PC-9 (cell line): Measurements from ENCODE around the gene ENO2. TPM values are rescaled to one million over a fixed set of nuclear protein-coding genes. Genes with fewer than 3 reads are reported as not detected.
"Not testable (repeated sequence)": the region's sequence is repeated elsewhere in the genome, so short reads cannot be mapped to it uniquely, and the experiment has no call there.

Source experiments
- BruUV-seq: library from RNA; stranded (reverse); fragments of 400-500 nt; replicated peaks from 2 replicates; lab custom pipeline; 2021; lab: Mats Ljungman, UMichigan
- CTCF ChIA-PET: fragments of 300-600 bp; sonication (Branson Sonifier 250); formaldehyde crosslinking; loops from one replicate; lab custom pipeline; 2022; ENCODE audit warnings: antibody characterized with exemption; lab: Charles Lee
- POLR2A ChIA-PET: fragments of 300-600 bp; sonication (Branson Sonifier 250); formaldehyde crosslinking; loops from one replicate; lab custom pipeline; 2022; ENCODE audit warnings: antibody characterized with exemption; ENCODE audit not compliant: unreplicated experiment; lab: Charles Lee
- DNase-seq, 2 experiments: peaks; one replicate each; pipeline versions ENCODE4 v3.0.0 to v3.0.0-alpha.2; 2015 to 2022; ENCODE audit warnings: mixed read lengths in 1 of 2
- H2AFZ ChIP-seq: fragments of 200-600 bp; sonication (generic); 2 replicates; pipeline ENCODE4 v1.8.1; 2017; ENCODE audit warnings: antibody characterized with exemption
- H3F3A ChIP-seq: fragments of 200-600 bp; sonication (generic); 2 replicates; pipeline ENCODE4 v1.8.1; 2017; ENCODE audit warnings: antibody characterized with exemption, mild to moderate bottlenecking, low read depth; ENCODE audit not compliant: insufficient read depth
- H3K27ac ChIP-seq: fragments of 200-600 bp; sonication (generic); 2 replicates; pipeline ENCODE4 v1.6.1; 2016; ENCODE audit warnings: mixed run types
- H3K27me3 ChIP-seq: fragments of 200-600 bp; sonication (generic); 2 replicates; pipeline ENCODE4 v1.6.1; 2016; ENCODE audit warnings: low read depth, mixed run types; ENCODE audit not compliant: insufficient read depth
- H3K36me3 ChIP-seq: fragments of 200-600 bp; sonication (generic); 2 replicates; pipeline ENCODE4 v1.6.1; 2016; ENCODE audit warnings: low read depth, mixed run types
- H3K4me1 ChIP-seq: fragments of 200-600 bp; sonication (generic); replicated peaks from 2 replicates; pipeline ENCODE4 v1.6.1; 2016; ENCODE audit warnings: mixed run types; ENCODE audit not compliant: insufficient read depth
- H3K4me2 ChIP-seq: fragments of 200-600 bp; sonication (generic); 2 replicates; pipeline ENCODE4 v1.6.1; 2017; ENCODE audit warnings: mixed run types
- H3K4me3 ChIP-seq: fragments of 200-600 bp; sonication (generic); 2 replicates; pipeline ENCODE4 v1.6.1; 2016; ENCODE audit warnings: mixed run types
- H3K79me2 ChIP-seq: fragments of 200-600 bp; sonication (generic); 2 replicates; pipeline ENCODE4 v1.6.1; 2017; ENCODE audit warnings: low read depth, mixed run types
- H3K9me2 ChIP-seq: fragments of 200-600 bp; sonication (generic); 2 replicates; pipeline ENCODE4 v1.8.1; 2017; ENCODE audit warnings: mild to moderate bottlenecking; ENCODE audit not compliant: insufficient read depth
- H3K9me3 ChIP-seq: fragments of 200-600 bp; sonication (generic); 2 replicates; pipeline ENCODE4 v1.8.1; 2016; ENCODE audit warnings: low read depth; ENCODE audit not compliant: insufficient read depth
- H4K20me1 ChIP-seq: fragments of 200-600 bp; sonication (generic); 2 replicates; pipeline ENCODE4 v1.8.1; 2017; ENCODE audit not compliant: insufficient read depth
- EZH2 ChIP-seq: fragments of 200-600 bp; sonication (generic); IDR thresholded peaks from 2 replicates; pipeline ENCODE4 v1.8.0; 2017; ENCODE audit warnings: antibody characterized with exemption, low read depth
- intact Hi-C: fragments of 100-400 bp; cut with micrococcal nuclease; formaldehyde crosslinking; loops from one replicate; pipeline ENCODE4 v1.10.0; 2022; ENCODE audit not compliant: unreplicated experiment
- total RNA-seq: library from RNA; stranded (reverse); gene quantifications from 2 replicates; pipeline ENCODE4 v1.2.3, GENCODE V29; 2021
- TF ChIP-seq, protein P1 (sequence below): fragments of 200-600 bp; sonication (generic); conservative IDR thresholded peaks from 2 replicates; pipeline ENCODE4 v1.6.1; 2017; ENCODE audit warnings: mixed run types, antibody characterized with exemption, mild to moderate bottlenecking, moderate library complexity

ENO2 gene
- total RNA-seq, 1 experiment from 2014 or later: 38.8 TPM

GRCh38 chr12:6883252-6883651 lies 31.1 kb upstream of the ENO2 start:
- BruUV-seq: no TSS peak
- H3K4me2 ChIP-seq: no peak overlapping the region
- no peaks in the 10 kb centered on the region for H3K27me3 ChIP-seq
- no peak for TF ChIP-seq EZH2
- TF ChIP-seq, protein P1, sequence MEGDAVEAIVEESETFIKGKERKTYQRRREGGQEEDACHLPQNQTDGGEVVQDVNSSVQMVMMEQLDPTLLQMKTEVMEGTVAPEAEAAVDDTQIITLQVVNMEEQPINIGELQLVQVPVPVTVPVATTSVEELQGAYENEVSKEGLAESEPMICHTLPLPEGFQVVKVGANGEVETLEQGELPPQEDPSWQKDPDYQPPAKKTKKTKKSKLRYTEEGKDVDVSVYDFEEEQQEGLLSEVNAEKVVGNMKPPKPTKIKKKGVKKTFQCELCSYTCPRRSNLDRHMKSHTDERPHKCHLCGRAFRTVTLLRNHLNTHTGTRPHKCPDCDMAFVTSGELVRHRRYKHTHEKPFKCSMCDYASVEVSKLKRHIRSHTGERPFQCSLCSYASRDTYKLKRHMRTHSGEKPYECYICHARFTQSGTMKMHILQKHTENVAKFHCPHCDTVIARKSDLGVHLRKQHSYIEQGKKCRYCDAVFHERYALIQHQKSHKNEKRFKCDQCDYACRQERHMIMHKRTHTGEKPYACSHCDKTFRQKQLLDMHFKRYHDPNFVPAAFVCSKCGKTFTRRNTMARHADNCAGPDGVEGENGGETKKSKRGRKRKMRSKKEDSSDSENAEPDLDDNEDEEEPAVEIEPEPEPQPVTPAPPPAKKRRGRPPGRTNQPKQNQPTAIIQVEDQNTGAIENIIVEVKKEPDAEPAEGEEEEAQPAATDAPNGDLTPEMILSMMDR: no peak
- ChIA-PET POLR2A (no interaction called here), CTCF (interaction anchor here (0.6 kb wide), 1 partner anchor 147 kb away, joined by 5 read pairs; no protein-coding TSS in a partner anchor)
- H2AFZ ChIP-seq: no peak overlapping the region
- no peaks in the 10 kb centered on the region for H3K9me2 ChIP-seq
- DNase-seq: no peak
- no peaks in the 10 kb centered on the region for H4K20me1 ChIP-seq
- H3K79me2 ChIP-seq: no peaks in the 10 kb centered on the region
- no peak overlapping the region for H3K27ac ChIP-seq
- H3K36me3 ChIP-seq: no peaks in the 10 kb centered on the region
- intact Hi-C loops: no loop called here
- 0 out of 2 replicates have a peak, but pooled peaks cover 5% of the 10 kb centered on the region for H3K4me1 ChIP-seq
- H3K4me3 ChIP-seq: no peak overlapping the region
- H3K9me3 ChIP-seq: no peaks in the 10 kb centered on the region
- H3F3A ChIP-seq: no peaks in the 10 kb centered on the region; the same call in 1 of the 2 replicates

- Histone ChIP-seq H3K36me3 (no peaks in the 10 kb centered on the region), H3K4me1 (0 out of 2 replicates have a peak, but pooled peaks cover 5% of the 10 kb centered on the region), H3K9me3 (no peaks in the 10 kb centered on the region), H3K27me3 (no peaks in the 10 kb centered on the region), H3K27ac (no peak overlapping the region), H3K79me2 (no peaks in the 10 kb centered on the region), H2AFZ (no peak overlapping the region), H3K9me2 (no peaks in the 10 kb centered on the region), H3K4me3 (no peak overlapping the region), H3K4me2 (no peak overlapping the region), H3F3A (peaks cover 4% of the 10 kb centered on the region; the same call in 1 of the 2 replicates), H4K20me1 (no peaks in the 10 kb centered on the region)
- no peak for DNase-seq
- TF ChIP-seq EZH2: no peak
- TF ChIP-seq, protein P1: no peak
- intact Hi-C loops: no loop called here
- POLR2A ChIA-PET: no interaction called here
- CTCF ChIA-PET: interaction anchor here (0.6 kb wide), 1 partner anchor 147 kb away, joined by 5 read pairs; no protein-coding TSS in a partner anchor
- no TSS peak for BruUV-seq
Measured at GRCh38 chr12:6883683-6884082, 30.7 kb upstream of the ENO2 start.

DNA sequence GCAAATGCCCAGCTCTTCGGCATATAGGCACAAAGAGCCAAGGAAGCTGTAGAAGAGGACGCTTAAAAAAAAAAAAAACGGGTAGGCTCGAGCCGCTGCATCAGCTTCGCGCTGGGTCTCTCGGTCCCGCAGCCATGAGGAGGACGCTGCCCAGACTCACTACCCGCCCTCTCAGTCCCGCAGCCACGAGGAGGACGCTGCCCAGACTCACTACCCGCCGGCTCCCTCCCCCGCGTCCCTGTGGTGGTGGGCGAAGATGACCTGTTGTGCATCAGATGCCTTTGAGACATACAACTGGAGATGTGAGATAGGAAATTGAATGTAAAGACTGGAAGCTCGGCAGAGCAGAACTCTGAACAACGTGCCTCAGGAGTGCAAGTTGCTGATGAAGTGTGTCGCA lies 29.8 kb upstream of the ENO2 start:
- no peaks in the 10 kb centered on the region for H3K9me3 ChIP-seq
- ChIA-PET CTCF (no interaction called here), POLR2A (interaction anchor here (0.7 kb wide), 1 partner anchor 305 kb away, joined by 25 read pairs; no protein-coding TSS in a partner anchor)
- DNase-seq: no peak
- H3F3A ChIP-seq: peaks cover 7% of the 10 kb centered on the region; the same call in 1 of the 2 replicates
- no peaks in the 10 kb centered on the region for H3K36me3 ChIP-seq
- H3K27me3 ChIP-seq: no peaks in the 10 kb centered on the region
- no peaks in the 10 kb centered on the region for H4K20me1 ChIP-seq
- intact Hi-C loops: no loop called here
- no peaks in the 10 kb centered on the region for H3K79me2 ChIP-seq
- no peak overlapping the region for H3K4me2 ChIP-seq
- no peak for TF ChIP-seq EZH2
- TF ChIP-seq, protein P1: no peak
- H3K4me1 ChIP-seq: 0 out of 2 replicates have a peak, but pooled peaks cover 5% of the 10 kb centered on the region
- H2AFZ ChIP-seq: no peak overlapping the region
- no peak overlapping the region for H3K4me3 ChIP-seq
- no peaks in the 10 kb centered on the region for H3K9me2 ChIP-seq
- no TSS peak for BruUV-seq
- H3K27ac ChIP-seq: no peak overlapping the region

GRCh38 chr12:6886206-6886999 lies 28.0 kb upstream of the ENO2 start:
- H3K27ac ChIP-seq, H3K4me2 ChIP-seq, H3K36me3 ChIP-seq, H3K27me3 ChIP-seq, POLR2A ChIA-PET, H3K9me3 ChIP-seq, H3K4me3 ChIP-seq, BruUV-seq, H3K4me1 ChIP-seq, intact Hi-C loops, H4K20me1 ChIP-seq, H2AFZ ChIP-seq, H3K9me2 ChIP-seq, H3K79me2 ChIP-seq: not testable (repeated sequence)
- CTCF ChIA-PET: interaction anchor here (0.6 to 1.1 kb wide), 4 partner anchors 17 to 705 kb away, joined by 3 to 8 read pairs (median 4); no protein-coding TSS in a partner anchor
- peak in 1 of 2 experiments; percentile 44 for DNase-seq
- peaks cover 12% of the 10 kb centered on the region; the same call in 1 of the 2 replicates for H3F3A ChIP-seq
